GM23338 (cell line): Measurements from ENCODE around the gene TPM3. TPM values are rescaled to one million over a fixed set of nuclear protein-coding genes. Genes with fewer than 3 reads are reported as not detected.

Experiments used
- ATAC-seq: fragments of 200-7000 bp; cut with Tn5 transposase; 3 replicates; pipeline ENCODE4 v1.9.1; 2020
- DNase-seq: peaks from one replicate; pipeline ENCODE4 v3.0.0-alpha.2; 2015; ENCODE audit warnings: low spot score
- H2AFZ ChIP-seq: fragments of 200-600 bp; sonication (generic); 2 replicates; pipeline ENCODE4 v1.8.0; 2016; ENCODE audit warnings: antibody characterized with exemption, mild to moderate bottlenecking, moderate library complexity
- H3F3A ChIP-seq: fragments of 200-600 bp; sonication (generic); replicated peaks from 2 replicates; pipeline ENCODE4 v1.8.0; 2017; ENCODE audit warnings: antibody characterized with exemption, mixed run types, low read depth
- H3K27ac ChIP-seq: fragments of 200-600 bp; sonication (generic); 2 replicates; pipeline ENCODE4 v1.6.1; 2016; ENCODE audit warnings: low read depth
- H3K27me3 ChIP-seq: fragments of 200-600 bp; sonication (generic); 2 replicates; pipeline ENCODE4 v1.8.0; 2016; ENCODE audit warnings: mild to moderate bottlenecking, mixed run types, moderate library complexity; ENCODE audit not compliant: insufficient read depth
- H3K36me3 ChIP-seq: fragments of 200-600 bp; sonication (generic); 2 replicates; pipeline ENCODE4 v1.8.0; 2016; ENCODE audit warnings: mild to moderate bottlenecking; ENCODE audit not compliant: insufficient read depth
- H3K4me1 ChIP-seq: fragments of 200-600 bp; sonication (generic); 2 replicates; pipeline ENCODE4 v1.8.0; 2016; ENCODE audit warnings: mild to moderate bottlenecking, moderate library complexity; ENCODE audit not compliant: insufficient read depth
- H3K4me2 ChIP-seq: fragments of 200-600 bp; sonication (generic); 2 replicates; pipeline ENCODE4 v1.7.1; 2017; ENCODE audit warnings: mixed run types
- H3K4me3 ChIP-seq: fragments of 200-600 bp; sonication (generic); 2 replicates; pipeline ENCODE4 v1.6.1; 2016; ENCODE audit warnings: mixed run types
- H3K79me2 ChIP-seq: fragments of 200-600 bp; sonication (generic); replicated peaks from 2 replicates; pipeline ENCODE4 v1.8.0; 2017; ENCODE audit warnings: mild to moderate bottlenecking; ENCODE audit not compliant: insufficient read depth
- H3K9me2 ChIP-seq: fragments of 200-600 bp; sonication (generic); 2 replicates; pipeline ENCODE4 v1.8.0; 2017; ENCODE audit not compliant: insufficient read depth
- H4K20me1 ChIP-seq: fragments of 200-600 bp; sonication (generic); replicated peaks from 2 replicates; pipeline ENCODE4 v1.8.0; 2017; ENCODE audit warnings: mild to moderate bottlenecking; ENCODE audit not compliant: insufficient read depth
- H3K27ac Mint-ChIP-seq: 2 replicates; pipeline ENCODE4 v1.8.0; 2020; ENCODE audit warnings: inconsistent platforms, mild to moderate bottlenecking, moderate library complexity, mixed read lengths
- H3K27me3 Mint-ChIP-seq: 3 replicates; pipeline ENCODE4 v1.8.0; 2022; ENCODE audit warnings: low read depth, mild to moderate bottlenecking, moderate library complexity, mixed read lengths, inconsistent platforms; ENCODE audit not compliant: insufficient read depth, poor library complexity
- H3K36me3 Mint-ChIP-seq: 3 replicates; pipeline ENCODE4 v1.8.0; 2021; ENCODE audit warnings: low read depth, mild to moderate bottlenecking, inconsistent platforms, moderate library complexity, mixed read lengths
- H3K4me1 Mint-ChIP-seq: 3 replicates; pipeline ENCODE4 v1.8.0; 2020; ENCODE audit warnings: mild to moderate bottlenecking, inconsistent platforms, mixed read lengths
- H3K4me3 Mint-ChIP-seq: 3 replicates; pipeline ENCODE4 v1.8.0; 2021; ENCODE audit warnings: moderate library complexity, mild to moderate bottlenecking, inconsistent platforms, mixed read lengths
- H3K9me3 Mint-ChIP-seq: 3 replicates; pipeline ENCODE4 v1.8.0; 2020; ENCODE audit warnings: moderate library complexity, mild to moderate bottlenecking, inconsistent platforms, mixed read lengths
- CREB1 ChIP-seq: fragments of 250-450 bp; sonication (Bioruptor Pico); IDR thresholded peaks from 2 replicates; pipeline ENCODE4 v1.5.0; 2020; ENCODE audit warnings: low read depth, mild to moderate bottlenecking, moderate library complexity
- EZH2 ChIP-seq: fragments of 200-600 bp; sonication (generic); IDR thresholded peaks from one replicate; pipeline ENCODE4 v1.8.0; 2017; ENCODE audit warnings: antibody characterized with exemption, mild to moderate bottlenecking, low read depth; ENCODE audit not compliant: unreplicated experiment
- EZH2phosphoT487 ChIP-seq: fragments of 200-600 bp; sonication (generic); IDR thresholded peaks from one replicate; pipeline ENCODE4 v1.8.1; 2018; ENCODE audit warnings: antibody characterized with exemption; ENCODE audit not compliant: unreplicated experiment
- JUNB ChIP-seq: IDR thresholded peaks from one replicate; pipeline ENCODE4 v1.6.1; 2016; ENCODE audit warnings: antibody characterized with exemption; ENCODE audit not compliant: unreplicated experiment
- NANOG ChIP-seq: IDR thresholded peaks from 2 replicates; pipeline ENCODE4 v1.6.1; 2016; ENCODE audit warnings: antibody characterized with exemption, borderline replicate concordance
- POLR2AphosphoS5 ChIP-seq: IDR thresholded peaks from 2 replicates; pipeline ENCODE4 v1.6.1; 2016; ENCODE audit warnings: antibody characterized with exemption, low read depth
- STAT1 ChIP-seq: IDR thresholded peaks from one replicate; pipeline ENCODE4 v1.6.1; 2016; ENCODE audit warnings: antibody characterized with exemption; ENCODE audit not compliant: unreplicated experiment
- ZNF114 ChIP-seq: fragments of 250-450 bp; sonication (Bioruptor Pico); IDR thresholded peaks from 2 replicates; pipeline ENCODE4 v1.5.0; 2020; ENCODE audit warnings: mild to moderate bottlenecking, moderate library complexity
- ZNF331 ChIP-seq: fragments of 250-450 bp; sonication (Bioruptor Pico); IDR thresholded peaks from 2 replicates; pipeline ENCODE4 v1.5.0; 2020; ENCODE audit warnings: low read depth, mild to moderate bottlenecking, moderate library complexity
- polyA plus RNA-seq: library from polyadenylated mRNA; unstranded; fragments of >200 nt; fragmentation: Nextera tagmentation; extraction: Ambion mirVana; gene quantifications from 2 replicates; pipeline ENCODE4 v1.2.1, GENCODE V29; 2016
- total RNA-seq: library from RNA; depleted of rRNA; stranded (reverse); fragments of >200 nt; shearing (Covaris generic); gene quantifications from 2 replicates; pipeline ENCODE4 v1.2.3, GENCODE V29; 2014
- TF ChIP-seq, protein P1 (sequence below): IDR thresholded peaks from one replicate; pipeline ENCODE4 v1.6.1; 2018; ENCODE audit warnings: antibody characterized with exemption; ENCODE audit not compliant: unreplicated experiment
- TF ChIP-seq, protein P2 (sequence below), 2 experiments: fragments of 200-600 bp in 1 of 2; sonication (generic) in 1 of 2; conservative IDR thresholded peaks; 2 replicates each; pipeline versions ENCODE4 v1.5.1 to v1.6.1; 2016 to 2017; ENCODE audit warnings: antibody characterized with exemption in 2 of 2, low read depth in 2 of 2, mild to moderate bottlenecking in 2 of 2, moderate library complexity in 1 of 2
- TF ChIP-seq, protein P3 (sequence below): IDR thresholded peaks from 2 replicates; pipeline ENCODE4 v1.6.1; 2016; ENCODE audit warnings: antibody characterized with exemption

The TPM3 gene
- total and polyA plus RNA-seq, 2 experiments from 2014 or later: 544 to 747 TPM

DNA sequence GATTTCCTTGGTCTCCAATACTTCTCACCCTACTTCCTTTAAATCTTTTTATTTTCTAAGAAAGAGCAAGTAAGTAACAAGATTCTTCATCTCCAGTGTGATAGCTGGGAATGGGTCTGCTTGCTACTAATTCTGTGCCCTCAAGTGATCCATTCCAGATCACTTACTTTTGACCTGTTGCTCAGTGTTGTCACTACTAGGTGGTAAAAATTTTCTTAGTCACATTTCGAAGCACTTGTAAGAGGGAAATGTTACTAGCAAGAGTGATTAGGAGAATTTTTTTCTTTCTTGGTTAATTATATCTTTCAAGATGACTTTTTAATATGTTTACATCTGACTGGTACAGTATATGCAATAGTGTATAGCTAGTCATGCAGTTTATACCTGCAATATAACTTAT is 31.0 kb upstream of the TPM3 start:
- no peak for TF ChIP-seq EZH2
- TF ChIP-seq ZNF114 (CRISPR knock-in tag): no peak
- no peak for TF ChIP-seq POLR2AphosphoS5
- TF ChIP-seq, protein P1, sequence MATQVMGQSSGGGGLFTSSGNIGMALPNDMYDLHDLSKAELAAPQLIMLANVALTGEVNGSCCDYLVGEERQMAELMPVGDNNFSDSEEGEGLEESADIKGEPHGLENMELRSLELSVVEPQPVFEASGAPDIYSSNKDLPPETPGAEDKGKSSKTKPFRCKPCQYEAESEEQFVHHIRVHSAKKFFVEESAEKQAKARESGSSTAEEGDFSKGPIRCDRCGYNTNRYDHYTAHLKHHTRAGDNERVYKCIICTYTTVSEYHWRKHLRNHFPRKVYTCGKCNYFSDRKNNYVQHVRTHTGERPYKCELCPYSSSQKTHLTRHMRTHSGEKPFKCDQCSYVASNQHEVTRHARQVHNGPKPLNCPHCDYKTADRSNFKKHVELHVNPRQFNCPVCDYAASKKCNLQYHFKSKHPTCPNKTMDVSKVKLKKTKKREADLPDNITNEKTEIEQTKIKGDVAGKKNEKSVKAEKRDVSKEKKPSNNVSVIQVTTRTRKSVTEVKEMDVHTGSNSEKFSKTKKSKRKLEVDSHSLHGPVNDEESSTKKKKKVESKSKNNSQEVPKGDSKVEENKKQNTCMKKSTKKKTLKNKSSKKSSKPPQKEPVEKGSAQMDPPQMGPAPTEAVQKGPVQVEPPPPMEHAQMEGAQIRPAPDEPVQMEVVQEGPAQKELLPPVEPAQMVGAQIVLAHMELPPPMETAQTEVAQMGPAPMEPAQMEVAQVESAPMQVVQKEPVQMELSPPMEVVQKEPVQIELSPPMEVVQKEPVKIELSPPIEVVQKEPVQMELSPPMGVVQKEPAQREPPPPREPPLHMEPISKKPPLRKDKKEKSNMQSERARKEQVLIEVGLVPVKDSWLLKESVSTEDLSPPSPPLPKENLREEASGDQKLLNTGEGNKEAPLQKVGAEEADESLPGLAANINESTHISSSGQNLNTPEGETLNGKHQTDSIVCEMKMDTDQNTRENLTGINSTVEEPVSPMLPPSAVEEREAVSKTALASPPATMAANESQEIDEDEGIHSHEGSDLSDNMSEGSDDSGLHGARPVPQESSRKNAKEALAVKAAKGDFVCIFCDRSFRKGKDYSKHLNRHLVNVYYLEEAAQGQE: no peak
- TF ChIP-seq ZNF331: no peak
- TF ChIP-seq EZH2phosphoT487: no peak
- TF ChIP-seq, protein P2, sequence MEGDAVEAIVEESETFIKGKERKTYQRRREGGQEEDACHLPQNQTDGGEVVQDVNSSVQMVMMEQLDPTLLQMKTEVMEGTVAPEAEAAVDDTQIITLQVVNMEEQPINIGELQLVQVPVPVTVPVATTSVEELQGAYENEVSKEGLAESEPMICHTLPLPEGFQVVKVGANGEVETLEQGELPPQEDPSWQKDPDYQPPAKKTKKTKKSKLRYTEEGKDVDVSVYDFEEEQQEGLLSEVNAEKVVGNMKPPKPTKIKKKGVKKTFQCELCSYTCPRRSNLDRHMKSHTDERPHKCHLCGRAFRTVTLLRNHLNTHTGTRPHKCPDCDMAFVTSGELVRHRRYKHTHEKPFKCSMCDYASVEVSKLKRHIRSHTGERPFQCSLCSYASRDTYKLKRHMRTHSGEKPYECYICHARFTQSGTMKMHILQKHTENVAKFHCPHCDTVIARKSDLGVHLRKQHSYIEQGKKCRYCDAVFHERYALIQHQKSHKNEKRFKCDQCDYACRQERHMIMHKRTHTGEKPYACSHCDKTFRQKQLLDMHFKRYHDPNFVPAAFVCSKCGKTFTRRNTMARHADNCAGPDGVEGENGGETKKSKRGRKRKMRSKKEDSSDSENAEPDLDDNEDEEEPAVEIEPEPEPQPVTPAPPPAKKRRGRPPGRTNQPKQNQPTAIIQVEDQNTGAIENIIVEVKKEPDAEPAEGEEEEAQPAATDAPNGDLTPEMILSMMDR (conservative IDR thresholded peaks at IDR 0.05; ENCODE audit: low read depth in 2 of 2): no peak
- no peak for TF ChIP-seq CREB1
- TF ChIP-seq JUNB: no peak
- H3F3A ChIP-seq: peaks cover 8% of the 10 kb centered on the region; the same call in 1 of the 2 replicates
- H3K36me3 Mint-ChIP-seq: peaks cover 74% of the 10 kb centered on the region
- H3K9me2 ChIP-seq: no peaks in the 10 kb centered on the region
- peaks cover 16% of the 10 kb centered on the region for H3K27me3 Mint-ChIP-seq
- H3K4me3 Mint-ChIP-seq: peak overlapping the region; percentile 99
- peaks cover 41% of the 10 kb centered on the region for H3K4me1 ChIP-seq
- peaks cover 4% of the 10 kb centered on the region; the same call in 2 of the 3 replicates for H3K9me3 Mint-ChIP-seq
- H3K79me2 ChIP-seq: peaks cover 91% of the 10 kb centered on the region
- peaks cover 26% of the 10 kb centered on the region for H4K20me1 ChIP-seq
- no peaks in the 10 kb centered on the region for H3K27me3 ChIP-seq
- H3K27ac Mint-ChIP-seq: peak overlapping the region; percentile 76
- peak overlapping the region; percentile 94 for H3K4me2 ChIP-seq
- ATAC-seq (no peak), DNase-seq (no peak)
- H3K4me1 Mint-ChIP-seq: peaks cover 30% of the 10 kb centered on the region
- H3K4me3 ChIP-seq: peak overlapping the region; percentile 75
- peaks cover 29% of the 10 kb centered on the region for H3K36me3 ChIP-seq
- no peak overlapping the region for H2AFZ ChIP-seq
- H3K27ac ChIP-seq: peak overlapping the region; percentile 41

DNA sequence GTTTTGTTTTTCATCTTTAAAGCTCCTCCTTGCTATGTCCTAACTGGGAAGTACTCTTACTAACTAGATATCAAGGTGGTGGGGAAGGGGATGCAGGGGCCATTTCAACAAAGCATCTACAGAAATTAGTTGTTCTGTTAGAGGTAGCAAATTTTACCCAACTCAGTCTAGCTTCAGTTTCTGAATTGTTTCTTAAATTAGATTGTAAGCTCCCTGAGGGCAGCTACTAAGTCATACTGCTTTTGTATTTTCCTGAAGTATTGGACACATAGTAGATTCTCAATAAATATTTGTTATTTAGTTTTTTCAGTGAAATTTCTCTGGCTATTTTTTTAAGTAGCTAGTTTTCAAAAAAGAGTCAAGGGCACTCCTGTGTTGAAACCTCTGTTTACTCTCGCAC is 30.6 kb upstream of the TPM3 start:
- Mint-ChIP-seq H3K4me3 (peak overlapping the region; percentile 99), H3K36me3 (peaks cover 74% of the 10 kb centered on the region), H3K4me1 (peaks cover 30% of the 10 kb centered on the region), H3K27me3 (peaks cover 16% of the 10 kb centered on the region), H3K27ac (peak overlapping the region; percentile 76), H3K9me3 (peaks cover 4% of the 10 kb centered on the region; the same call in 2 of the 3 replicates)
- peak overlapping the region; percentile 90 for H3K27ac ChIP-seq
- ATAC-seq (no peak), DNase-seq (no peak)
- peaks cover 22% of the 10 kb centered on the region for H4K20me1 ChIP-seq
- TF ChIP-seq STAT1: no peak
- no peak for TF ChIP-seq NANOG
- TF ChIP-seq ZNF331: no peak
- TF ChIP-seq, protein P3, sequence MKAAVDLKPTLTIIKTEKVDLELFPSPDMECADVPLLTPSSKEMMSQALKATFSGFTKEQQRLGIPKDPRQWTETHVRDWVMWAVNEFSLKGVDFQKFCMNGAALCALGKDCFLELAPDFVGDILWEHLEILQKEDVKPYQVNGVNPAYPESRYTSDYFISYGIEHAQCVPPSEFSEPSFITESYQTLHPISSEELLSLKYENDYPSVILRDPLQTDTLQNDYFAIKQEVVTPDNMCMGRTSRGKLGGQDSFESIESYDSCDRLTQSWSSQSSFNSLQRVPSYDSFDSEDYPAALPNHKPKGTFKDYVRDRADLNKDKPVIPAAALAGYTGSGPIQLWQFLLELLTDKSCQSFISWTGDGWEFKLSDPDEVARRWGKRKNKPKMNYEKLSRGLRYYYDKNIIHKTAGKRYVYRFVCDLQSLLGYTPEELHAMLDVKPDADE: no peak
- TF ChIP-seq, protein P1: no peak
- TF ChIP-seq ZNF114 (CRISPR knock-in tag): no peak
- TF ChIP-seq, protein P2 (conservative IDR thresholded peaks at IDR 0.05; ENCODE audit: low read depth in 2 of 2): no peak
- no peak for TF ChIP-seq EZH2
- no peak for TF ChIP-seq CREB1
- H3K36me3 ChIP-seq: peaks cover 29% of the 10 kb centered on the region
- peaks cover 9% of the 10 kb centered on the region; the same call in 1 of the 2 replicates for H3F3A ChIP-seq
- H3K79me2 ChIP-seq: peaks cover 91% of the 10 kb centered on the region
- peaks cover 41% of the 10 kb centered on the region for H3K4me1 ChIP-seq
- H3K27me3 ChIP-seq: no peaks in the 10 kb centered on the region
- H3K4me3 ChIP-seq: peak overlapping the region; percentile 75
- H3K4me2 ChIP-seq: peak overlapping the region; percentile 94
- H3K9me2 ChIP-seq: no peaks in the 10 kb centered on the region
- H2AFZ ChIP-seq: no peak overlapping the region
